Measurements from ENCODE around the gene KRT8. TPM values are rescaled to one million over a fixed set of nuclear protein-coding genes. Genes with fewer than 3 reads are reported as not detected.

Gene KRT8
- total RNA-seq, 1 donor from 2014 or later, result 0.33 TPM

GRCh38 chr12:52950553-52950952, 45.7 kb upstream of the KRT8 start:
- H3K4me1 Mint-ChIP-seq, result peaks cover 11% of the 10 kb centered on the region
- H3K36me3 Mint-ChIP-seq (ENCODE audit: low read depth), result no peaks in the 10 kb centered on the region
- intact Hi-C loops (cut with micrococcal nuclease), result no loop called here
- no peak overlapping the region for H3K4me3 Mint-ChIP-seq
- peaks cover 2% of the 10 kb centered on the region for H3K27me3 Mint-ChIP-seq
- ATAC-seq (ENCODE audit: low read depth) (no peak), DNase-seq (no peak)
- no peak overlapping the region for H3K27ac Mint-ChIP-seq
- CTCF ChIA-PET, result interaction anchor here (1.4 kb wide), 1 partner anchor 65 kb away, joined by 5 read pairs; no protein-coding TSS in a partner anchor
- POLR2A ChIA-PET, result no interaction called here
- TF ChIP-seq CTCF (IDR thresholded peaks at IDR 0.05), result no peak
- H3K9me3 Mint-ChIP-seq, result no peaks in the 10 kb centered on the region

- Mint-ChIP-seq H3K27me3 (peaks cover 9% of the 10 kb centered on the region), H3K4me1 (peaks cover 11% of the 10 kb centered on the region), H3K27ac (peak overlapping the region; percentile 4), H3K9me3 (no peaks in the 10 kb centered on the region), H3K4me3 (peak overlapping the region; percentile 83), H3K36me3 (ENCODE audit: low read depth) (no peaks in the 10 kb centered on the region)
- CTCF ChIA-PET, result no interaction called here
- TF ChIP-seq CTCF (IDR thresholded peaks at IDR 0.05), result no peak
- POLR2A ChIA-PET, result no interaction called here
- intact Hi-C loops (cut with micrococcal nuclease), result no loop called here
- no peak for ATAC-seq (ENCODE audit: low read depth)
- no peak for DNase-seq
Measured at GRCh38 chr12:52949413-52950331, 44.8 kb upstream of the KRT8 start.

- Mint-ChIP-seq H3K27ac (no peak overlapping the region), H3K36me3 (ENCODE audit: low read depth) (no peaks in the 10 kb centered on the region), H3K9me3 (no peaks in the 10 kb centered on the region), H3K4me1 (peaks cover 11% of the 10 kb centered on the region), H3K4me3 (peak overlapping the region; percentile 86), H3K27me3 (peaks cover 16% of the 10 kb centered on the region)
- CTCF ChIA-PET, result no interaction called here
- TF ChIP-seq CTCF (IDR thresholded peaks at IDR 0.05), result no peak
- intact Hi-C loops (cut with micrococcal nuclease), result no loop called here
- ATAC-seq (ENCODE audit: low read depth) (no peak), DNase-seq (no peak)
- POLR2A ChIA-PET, result interaction anchor here (0.6 kb wide), 1 partner anchor 17 kb away, joined by 4 read pairs; no protein-coding TSS in a partner anchor
Measured at GRCh38 chr12:52947738-52948423, 43.0 kb upstream of the KRT8 start.

- DNase-seq (no peak), ATAC-seq (ENCODE audit: low read depth) (no peak)
- intact Hi-C loops (cut with micrococcal nuclease), result no loop called here
- no peaks in the 10 kb centered on the region for H3K36me3 Mint-ChIP-seq (ENCODE audit: low read depth)
- TF ChIP-seq CTCF (IDR thresholded peaks at IDR 0.05), result no peak
- no peak overlapping the region for H3K4me3 Mint-ChIP-seq
- H3K27ac Mint-ChIP-seq, result no peak overlapping the region
- peaks cover 17% of the 10 kb centered on the region for H3K27me3 Mint-ChIP-seq
- peaks cover 7% of the 10 kb centered on the region for H3K4me1 Mint-ChIP-seq
- POLR2A ChIA-PET, result no interaction called here
- CTCF ChIA-PET, result interaction anchor here (1.2 kb wide), 1 partner anchor 62 kb away, joined by 3 read pairs; no protein-coding TSS in a partner anchor
- H3K9me3 Mint-ChIP-seq, result no peaks in the 10 kb centered on the region
Measured at GRCh38 chr12:52946797-52947547, 42.1 kb upstream of the KRT8 start.
